CD4-positive, alpha-beta T cell treated with Interleukin-6 for 4 hours (primary cell): ENCODE measurements around the gene CHD9.

ENCODE experiments used
- DNase-seq: peaks from one replicate; pipeline ENCODE4 v3.0.0-alpha.2; 2020; ENCODE audit warnings: mixed read lengths

The CHD9 gene

DNA sequence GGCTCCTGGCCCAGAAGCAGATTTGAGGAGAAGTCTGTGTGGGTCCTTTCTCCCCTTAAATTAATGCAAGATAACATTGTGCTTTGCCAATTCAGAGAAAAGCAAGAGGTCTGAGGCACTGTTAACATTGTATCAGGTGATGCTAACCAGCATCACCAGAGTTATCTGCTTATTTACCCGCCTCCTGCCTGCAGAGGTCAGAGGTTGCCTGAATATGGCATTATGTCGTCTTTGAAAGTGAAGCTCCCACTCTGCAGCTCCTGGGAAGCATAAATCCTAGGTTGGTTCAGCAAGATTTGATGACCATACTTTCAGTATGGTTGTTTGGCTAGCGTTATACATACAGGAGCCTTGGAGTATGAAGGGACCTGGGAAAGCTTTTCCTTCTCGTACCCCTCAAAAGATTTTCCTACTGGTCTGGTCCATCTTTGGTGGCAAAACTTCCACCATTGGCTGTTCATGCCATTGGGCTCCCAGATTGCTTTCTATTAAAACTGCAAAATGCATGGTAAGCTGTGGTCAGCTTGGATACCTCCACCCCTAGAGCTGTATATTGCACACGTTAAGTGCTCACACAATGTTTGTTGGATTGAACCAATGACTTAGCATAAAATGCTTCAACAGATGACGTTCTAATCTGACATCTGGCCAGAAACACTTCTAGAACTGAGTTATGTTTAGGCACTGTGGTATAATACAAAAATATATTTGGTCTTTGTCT, 24.1 kb downstream of the CHD9 start:
- DNase-seq: no peak

DNA sequence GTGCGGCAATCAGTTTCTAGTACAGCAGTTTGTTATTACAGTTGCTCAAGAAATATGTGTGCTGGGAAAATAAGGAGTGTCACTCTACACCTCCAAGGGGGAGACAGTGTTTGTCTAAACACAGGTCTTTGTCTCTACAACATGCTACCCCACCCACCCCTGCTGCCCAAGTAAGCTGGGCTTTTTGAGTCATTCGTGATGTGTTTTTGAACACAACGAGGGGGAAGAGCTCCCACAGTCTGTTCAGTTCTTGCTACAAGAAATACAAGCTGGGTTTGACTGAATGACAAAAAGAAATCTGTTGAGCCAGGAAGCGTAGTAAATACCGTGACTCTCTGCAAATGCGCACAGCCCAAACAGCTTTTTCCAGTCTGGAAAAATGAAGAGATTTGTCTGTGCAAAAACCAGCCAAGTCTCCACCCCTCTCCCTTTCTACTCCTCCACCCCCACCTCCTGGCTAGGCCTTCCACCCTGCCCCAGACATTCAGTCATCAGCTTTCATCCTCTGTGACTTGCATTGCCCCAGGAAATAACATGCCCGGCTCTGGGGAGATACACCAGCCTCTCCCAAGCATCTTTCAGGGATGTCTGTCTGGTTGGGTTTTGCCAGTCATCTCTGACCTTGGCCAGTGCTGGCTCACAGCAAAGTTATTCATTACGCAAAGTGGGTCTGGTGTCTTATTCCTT, 25.7 kb downstream of the CHD9 start:
- no peak for DNase-seq

DNA sequence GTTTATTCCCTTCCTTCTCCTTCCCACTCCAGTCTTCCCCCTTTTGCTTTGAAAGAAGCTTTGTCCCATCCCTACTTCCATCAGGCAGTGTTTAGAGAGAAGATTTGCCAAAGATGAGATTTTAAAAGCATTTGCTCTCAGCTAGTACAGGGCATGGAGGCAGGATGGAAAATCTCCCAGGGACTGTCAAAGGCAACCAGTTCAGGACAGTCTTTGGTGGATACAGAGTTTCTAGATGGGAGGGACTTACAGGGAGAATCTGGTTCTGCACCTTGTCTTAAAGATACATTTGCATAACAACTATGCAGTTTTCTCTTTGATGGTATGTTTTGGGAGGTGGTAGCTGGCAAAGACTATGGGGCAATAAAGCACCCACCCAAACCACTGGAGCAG, 26.2 kb downstream of the CHD9 start:
- no peak for DNase-seq

DNA sequence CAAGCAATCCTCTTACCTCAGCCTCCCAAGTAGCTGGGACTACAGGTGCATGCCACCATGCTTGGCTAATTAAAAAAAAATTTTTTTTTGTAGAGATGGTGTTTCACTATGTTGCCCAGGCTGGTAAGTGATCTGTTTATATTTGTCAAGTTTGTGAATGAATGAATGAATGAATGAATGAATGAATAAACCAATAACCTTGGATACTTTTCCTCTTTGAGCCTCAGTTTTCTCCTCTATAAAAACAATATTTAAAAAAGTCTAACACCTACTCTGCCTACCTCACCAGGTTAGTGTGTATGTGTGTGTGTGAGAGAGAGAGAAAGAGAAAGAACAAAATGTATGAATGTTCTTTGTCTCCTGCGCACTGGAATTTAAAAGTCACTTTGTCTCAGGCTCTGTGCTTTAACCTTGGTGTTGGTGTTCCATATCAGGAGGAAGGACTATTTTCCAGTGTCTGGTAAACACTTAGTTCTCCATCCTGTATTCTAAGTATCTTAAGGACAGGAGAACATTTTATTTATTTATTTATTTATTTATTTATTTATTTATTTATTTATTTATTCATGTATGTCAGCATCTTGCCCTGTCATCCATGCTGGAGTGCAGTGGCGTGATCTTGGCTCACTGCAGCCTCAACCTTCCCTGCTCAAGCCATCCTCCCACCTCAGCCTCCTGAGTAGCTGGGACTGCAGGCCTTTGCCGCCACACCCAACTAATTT, 27.1 kb downstream of the CHD9 start:
- no peak for DNase-seq

DNA sequence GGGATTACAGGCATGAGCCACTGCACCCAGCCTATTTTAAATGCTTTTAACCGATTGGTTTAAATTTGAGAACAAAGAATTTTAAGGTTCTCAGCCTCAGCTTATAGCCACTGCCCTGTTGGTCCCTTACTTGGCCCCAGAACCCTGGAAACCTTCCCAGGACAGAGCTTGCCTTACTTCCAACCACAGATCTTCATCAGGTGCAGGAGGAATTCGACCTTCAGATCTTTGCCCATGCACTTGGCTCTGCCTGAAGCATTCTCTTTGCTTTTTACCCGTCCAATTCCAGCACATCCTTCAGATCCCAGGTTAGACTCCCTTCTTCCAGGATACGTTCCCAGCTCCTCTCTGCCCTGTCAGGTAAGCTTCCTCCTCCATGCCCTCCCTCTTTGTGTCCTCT, 27.7 kb downstream of the CHD9 start:
- no peak for DNase-seq

DNA sequence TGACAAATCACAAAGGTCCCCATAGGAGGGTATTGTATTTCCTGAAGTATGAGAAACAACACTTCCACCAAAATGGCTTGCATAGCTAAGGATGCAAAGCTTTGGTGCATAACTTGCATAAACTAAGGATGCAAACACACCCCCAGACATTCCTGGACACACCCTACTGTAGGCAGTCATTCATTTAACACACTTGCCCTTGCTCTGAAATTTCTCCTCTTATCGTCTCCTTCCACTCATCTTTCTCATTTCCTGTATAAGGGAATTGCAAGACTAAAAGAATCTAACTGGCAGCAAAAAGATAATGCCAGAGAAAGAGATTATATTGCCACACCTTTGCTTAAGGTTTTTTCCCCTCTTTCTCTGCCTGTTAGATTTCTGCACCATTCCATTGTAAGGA, 28.3 kb downstream of the CHD9 start:
- no peak for DNase-seq

DNA sequence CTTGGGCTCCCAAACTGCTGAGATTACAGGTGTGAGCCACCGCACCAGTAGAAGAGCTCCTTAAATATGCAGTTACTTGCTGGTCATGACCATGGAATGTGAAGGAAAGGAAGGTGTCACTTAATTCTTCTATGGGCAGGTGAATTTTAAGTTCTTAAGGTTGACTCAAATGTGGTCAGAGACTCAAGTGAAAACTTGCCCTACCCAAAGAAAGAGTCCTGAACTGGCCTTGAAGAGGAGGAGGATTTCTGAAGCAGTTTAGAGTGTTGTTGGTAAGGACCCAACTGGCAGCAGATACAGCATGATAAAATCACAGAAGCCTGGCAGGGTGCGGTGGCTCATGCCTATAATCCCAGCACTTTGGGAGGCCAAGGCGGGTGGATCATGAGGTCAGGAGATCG, 29.4 kb downstream of the CHD9 start:
- no peak for DNase-seq

DNA sequence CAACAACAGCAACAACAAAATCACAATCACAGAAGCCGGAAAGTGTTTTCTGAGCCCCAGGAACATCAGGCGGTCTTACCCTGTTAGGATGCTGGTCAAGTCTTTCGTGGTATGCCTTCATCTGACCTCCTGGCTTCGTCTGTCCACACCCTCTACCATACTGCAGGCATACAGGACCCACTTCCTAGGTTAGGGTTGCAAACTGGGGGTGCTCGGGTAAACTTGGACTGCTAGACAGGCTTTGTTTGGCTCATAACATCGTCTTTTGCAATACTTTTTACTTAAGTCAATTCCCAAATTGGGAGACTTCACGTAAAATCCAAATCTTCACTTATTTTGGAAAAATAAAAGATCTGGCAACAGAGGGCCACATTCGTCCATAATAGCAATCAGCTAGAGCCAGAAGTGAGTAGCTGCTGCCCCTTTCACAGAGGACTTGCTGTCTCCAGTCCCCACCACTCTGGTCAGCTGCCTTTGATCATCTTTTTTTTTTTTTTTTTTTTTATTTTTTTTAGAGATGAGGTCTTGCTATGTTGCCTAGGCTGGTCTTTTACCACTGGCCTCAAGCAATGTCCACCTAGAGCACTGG, 30.0 kb downstream of the CHD9 start:
- DNase-seq: no peak

DNA sequence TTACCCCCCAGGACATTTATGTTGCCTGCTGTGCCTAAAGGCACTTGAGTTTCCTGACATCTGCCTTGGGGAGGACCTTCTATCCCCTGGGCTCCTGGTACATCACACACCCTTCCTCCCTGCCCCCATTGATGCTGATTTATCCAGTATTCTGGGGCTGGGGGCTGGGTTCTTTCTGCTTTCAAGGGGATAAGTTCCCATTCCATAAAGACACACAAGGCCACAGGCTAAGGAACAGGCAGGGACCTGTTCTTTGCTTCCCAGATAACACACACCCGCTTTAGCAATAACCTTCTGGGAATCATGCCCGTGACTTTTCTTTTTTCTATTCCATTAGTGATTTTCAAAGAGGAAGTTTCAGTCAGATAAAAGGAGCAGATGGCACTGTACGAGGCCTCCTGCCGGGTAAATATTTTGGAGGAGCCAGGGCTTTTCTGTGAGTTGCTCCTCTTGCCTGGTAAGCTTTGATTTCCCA, 30.6 kb downstream of the CHD9 start:
- no peak for DNase-seq

DNA sequence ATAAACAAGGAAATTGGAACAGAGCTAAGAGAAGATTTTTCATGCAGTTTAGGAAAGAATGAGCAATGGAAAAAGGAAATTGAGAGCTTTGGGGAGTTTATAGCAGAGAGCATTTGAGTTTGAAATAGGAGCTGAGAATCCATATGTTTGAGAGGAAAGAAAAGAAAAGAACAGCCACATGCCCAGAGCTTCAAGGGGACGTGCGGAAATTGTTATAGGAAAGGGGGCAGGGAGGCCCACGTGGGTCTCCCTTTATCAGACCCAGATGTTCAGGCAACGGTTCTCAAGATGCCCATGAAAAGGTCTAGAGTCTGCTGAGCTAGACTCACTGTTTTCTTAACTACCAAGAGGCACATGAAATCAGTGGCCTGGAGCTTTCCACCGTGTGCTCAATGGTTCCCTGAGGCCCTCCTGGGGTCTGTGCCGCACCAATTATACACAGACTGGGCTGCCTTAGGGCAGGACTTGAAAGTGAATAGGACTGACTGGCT, 31.2 kb downstream of the CHD9 start:
- no peak for DNase-seq

DNA sequence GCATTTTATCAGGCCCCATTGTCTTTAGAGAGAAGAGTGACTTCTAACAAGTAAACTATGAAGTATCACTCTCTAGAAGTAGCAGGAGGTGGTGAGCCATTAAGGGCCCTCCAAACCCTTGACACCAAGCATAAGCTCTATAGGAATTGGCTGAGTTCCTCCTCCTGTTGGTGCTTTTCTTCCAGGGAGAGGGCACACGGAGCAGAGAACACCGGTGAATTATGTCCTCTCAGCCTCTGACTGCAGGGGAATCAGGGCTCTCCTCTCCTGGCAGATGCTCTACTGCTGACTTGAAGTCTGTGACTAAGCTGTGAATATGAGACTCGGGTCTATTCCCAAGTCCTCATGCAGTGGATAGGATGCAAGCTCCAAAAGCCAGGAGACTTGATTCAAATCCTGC, 32.3 kb downstream of the CHD9 start:
- no peak for DNase-seq

DNA sequence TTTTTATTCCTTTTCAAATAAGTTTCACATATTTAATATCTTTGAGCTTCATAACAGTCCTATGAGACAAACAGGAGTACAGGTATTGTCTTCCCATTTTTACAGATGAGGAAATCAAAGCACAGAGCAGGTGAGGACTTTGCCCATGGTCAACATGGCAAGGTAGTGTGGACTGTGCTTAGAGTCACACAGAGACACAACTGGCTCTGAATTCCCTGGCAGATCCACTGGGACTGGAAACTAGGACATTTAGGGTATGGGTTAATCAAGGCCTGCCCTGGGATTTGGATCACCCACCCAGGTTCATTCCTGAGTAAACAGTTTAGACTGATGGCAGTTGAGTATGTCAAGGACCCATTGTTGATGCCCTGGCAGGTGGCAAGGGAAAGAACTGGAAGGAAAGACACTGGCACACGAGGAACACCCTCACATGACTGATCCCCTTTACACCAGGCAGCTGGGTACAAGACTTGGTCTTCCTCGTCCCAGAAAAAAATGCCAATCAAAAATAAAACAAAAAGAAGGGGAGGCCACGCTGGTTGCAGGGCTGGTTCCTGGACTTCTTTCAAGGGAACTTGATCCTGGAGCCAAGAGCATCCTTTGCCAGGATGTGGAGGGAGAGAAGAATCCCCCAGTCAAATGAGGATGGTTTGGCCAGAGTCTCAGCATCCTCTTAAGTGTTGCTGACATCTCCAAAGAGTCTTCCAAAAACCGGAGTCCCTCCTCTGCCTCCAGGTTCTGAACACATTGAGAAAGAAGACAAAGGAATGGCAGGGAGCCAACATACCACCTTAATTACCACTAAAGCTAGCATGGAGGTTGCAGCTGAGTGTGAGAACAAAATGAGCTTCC, 34.9 kb downstream of the CHD9 start:
- no peak for DNase-seq

DNA sequence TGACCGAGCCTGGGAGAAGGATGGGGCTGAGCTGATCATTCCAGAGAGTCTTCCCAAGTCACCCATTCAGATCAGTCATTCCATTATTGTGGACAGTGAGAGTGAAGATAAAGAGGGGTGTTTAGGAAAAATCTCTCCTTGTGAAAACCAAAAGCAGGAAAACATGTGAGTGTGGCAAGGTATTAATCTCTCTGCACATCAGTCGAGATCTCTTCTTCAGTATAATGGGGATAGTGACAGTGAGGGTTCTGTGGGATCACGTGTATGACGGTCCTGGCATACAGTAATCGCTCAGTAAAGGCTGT, 35.4 kb downstream of the CHD9 start:
- no peak for DNase-seq

DNA sequence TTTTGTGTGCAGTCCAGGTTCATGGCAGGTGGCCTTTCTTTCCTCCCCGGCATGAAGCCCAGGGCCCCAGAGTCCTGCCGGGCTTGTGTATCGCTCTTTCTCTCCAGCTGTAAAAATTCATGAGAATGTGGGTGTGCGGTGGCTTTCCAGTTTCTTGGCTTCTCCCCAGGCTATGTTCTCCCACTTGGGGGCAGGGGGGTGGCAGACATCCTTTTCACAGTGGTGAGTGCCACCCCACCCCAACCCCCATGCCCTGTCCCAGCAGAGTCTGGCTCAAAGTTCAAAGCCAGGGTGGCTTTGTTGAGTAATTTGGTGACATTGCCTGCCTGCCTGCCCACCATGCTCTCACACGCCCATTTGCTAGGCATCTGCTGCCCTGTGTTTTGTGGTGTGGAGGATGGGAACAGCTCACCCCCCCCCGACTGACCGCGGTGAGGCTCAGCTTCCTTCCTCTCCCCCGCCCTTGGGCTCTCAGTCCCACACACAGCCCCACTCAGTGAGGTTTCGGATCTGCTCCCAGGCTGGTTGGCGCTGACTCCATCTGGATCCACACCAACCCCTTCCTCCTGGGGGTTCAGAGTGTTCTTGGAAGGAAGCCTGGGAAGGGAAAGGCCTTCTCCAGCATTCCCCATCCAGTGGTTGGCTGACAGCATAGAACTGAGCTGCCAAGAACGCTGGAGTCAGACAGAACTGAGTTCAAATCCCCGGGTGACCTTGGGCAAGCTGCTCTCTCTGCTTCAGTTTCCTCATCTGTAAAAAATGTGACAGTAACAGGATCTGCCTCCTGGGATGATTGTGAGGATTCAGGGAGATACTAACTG, 36.0 kb downstream of the CHD9 start:
- no peak for DNase-seq

DNA sequence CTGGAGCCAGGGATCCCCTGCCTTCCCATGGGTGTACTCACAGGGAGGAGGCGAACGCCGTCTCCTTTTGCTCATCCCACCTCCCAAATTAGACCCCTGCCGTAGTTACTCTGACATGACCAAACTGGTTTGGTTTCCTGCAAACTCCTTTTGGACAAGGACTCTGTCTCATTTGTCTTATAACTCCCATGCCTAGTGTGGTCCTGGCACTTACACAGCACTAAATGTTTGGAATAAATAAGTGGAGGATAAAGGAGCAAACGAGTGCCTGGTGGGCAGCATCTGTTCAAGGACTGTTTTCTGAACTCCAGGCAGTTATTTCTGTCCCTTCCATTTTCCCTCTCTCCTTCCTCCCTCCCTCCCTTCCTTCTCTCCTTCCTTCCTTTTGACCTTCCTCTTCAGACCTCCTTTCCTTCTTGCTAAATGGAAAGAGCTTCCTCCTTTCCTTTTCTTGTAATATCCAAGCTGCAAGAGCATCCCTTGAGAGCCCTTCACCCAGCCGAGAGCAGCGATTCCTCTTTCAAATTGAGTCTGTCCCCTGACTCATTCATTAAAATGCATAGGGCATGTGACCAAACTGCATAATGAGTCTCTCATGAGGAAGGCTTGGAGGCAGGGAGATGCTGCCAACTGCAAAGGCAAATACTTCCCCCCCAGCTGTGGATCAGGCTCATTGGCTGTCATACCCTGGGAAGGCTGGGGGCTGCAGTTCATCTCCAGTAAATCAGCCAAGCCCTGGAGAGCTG, 36.8 kb downstream of the CHD9 start:
- DNase-seq: no peak

DNA sequence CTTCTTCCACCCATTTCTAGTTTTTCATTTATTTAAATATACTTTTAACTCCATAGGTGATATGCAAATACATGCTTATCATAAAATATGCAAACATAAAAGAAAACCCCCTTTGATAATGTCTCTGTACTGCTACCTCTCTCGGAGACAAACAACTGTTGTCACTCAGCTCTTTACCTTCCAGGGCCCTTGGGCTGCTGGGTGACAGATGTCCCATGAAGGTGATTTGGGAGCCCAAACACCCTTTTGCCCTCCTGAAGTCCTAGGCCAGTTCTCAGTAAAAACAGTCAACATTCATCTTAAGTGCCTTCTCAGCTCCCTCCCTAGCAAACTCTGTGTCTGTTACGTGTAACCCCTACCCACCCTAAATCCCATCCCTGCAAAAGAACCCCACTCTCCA, 37.5 kb downstream of the CHD9 start:
- DNase-seq: no peak

DNA sequence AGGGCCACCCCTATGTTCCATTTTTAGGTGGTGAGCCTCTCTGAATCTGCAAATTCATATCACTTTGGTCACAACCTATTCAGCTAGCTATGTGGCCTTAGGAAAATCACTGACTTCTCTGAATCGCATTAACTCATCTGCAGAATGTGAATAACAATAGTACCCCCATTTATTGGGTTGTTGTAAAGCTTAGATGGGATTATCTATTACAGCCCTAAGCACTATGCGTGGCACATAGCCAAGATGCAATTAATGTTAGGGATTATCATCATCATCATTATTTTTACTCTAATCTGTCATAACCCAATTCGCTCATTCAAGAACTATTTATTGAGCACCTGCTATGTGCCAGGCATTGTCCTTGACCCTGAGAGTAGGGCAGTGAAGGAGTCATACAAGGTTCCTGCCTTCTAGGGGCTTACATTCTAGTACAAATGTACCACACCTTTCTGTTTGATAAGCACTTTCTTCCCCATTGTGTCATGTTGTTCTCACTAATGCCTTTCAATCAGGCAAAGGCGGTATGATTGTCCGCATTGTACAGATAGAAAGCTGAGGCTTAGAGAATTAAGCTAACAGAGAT, 38.5 kb downstream of the CHD9 start:
- no peak for DNase-seq

DNA sequence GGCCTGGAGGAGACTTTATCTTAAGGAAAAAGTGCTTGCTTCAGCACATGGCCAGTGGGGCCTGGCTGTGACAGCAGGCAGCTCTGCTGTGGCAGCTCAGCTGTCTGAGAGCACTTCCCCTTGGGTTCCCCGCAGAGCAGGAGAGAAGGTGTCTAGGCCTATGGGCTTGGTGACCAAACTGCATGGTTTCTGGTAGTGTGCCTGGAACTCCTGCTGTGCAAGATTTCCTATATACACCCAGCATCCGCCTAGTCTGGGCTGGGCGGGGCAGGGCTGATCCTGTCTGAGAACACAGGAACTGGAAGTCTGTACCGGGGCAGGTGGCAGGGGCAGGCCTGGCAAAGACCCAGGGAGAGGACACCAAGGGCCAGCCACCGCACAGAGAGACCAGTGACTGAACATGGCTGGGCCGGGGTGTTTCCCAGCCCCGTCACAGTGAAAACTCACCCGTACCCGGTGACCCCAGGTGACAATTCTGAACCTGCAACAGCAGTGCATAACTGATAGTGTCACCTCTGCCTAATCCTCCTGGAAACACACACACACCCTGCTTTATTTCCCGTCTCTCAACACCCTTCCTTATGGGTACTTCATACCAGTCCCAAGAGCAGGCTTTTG, 39.3 kb downstream of the CHD9 start:
- peak; percentile 46 for DNase-seq

DNA sequence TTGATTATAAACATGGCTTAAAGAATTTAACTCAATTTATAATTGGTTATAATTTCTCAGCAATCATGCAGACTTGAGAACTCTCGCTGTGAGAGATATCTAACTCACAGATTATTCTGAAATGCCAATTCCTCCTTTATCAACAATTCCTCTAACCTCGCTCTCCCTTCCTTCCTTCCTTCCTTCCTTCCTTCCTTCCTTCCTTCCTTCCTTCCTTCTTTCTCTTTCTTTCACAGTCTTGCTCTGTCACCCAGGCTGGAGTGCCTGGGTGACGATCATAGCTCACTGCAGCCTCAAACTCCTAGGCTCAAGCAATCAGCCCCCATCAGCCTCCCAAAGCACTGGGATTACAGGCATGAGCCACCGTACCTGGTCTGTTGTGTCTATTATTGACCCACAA, 42.4 kb downstream of the CHD9 start:
- DNase-seq: no peak
